RWPE1 (cell line): ENCODE measurements around the gene PLA2G4B.
A peak's percentile ranks its signal among the peaks of the same experiment; 100 is the strongest.

Experiments used
- CTCF ChIA-PET: fragments of 350-600 bp; sonication (Branson Sonifier 250); formaldehyde crosslinking; extraction: SDS; loops from one replicate; lab custom pipeline; 2021; lab: Yijun Ruan, JAX
- POLR2A ChIA-PET: fragments of 400-600 bp; formaldehyde crosslinking; extraction: SDS; loops from one replicate; lab custom pipeline; 2020; ENCODE audit warnings: antibody characterized with exemption; ENCODE audit not compliant: low non-redundant PET; lab: Yijun Ruan, JAX
- DNase-seq: peaks from one replicate; pipeline ENCODE4 v3.0.0; 2012; ENCODE audit warnings: low spot score
- H3K27ac ChIP-seq: fragments of 450-650 bp; 2 replicates; pipeline ENCODE4 v1.5.1; 2017
- CTCF ChIP-seq: fragments of 450-650 bp; conservative IDR thresholded peaks from 2 replicates; pipeline ENCODE4 v1.5.1; 2017; ENCODE audit warnings: low read depth, mild to moderate bottlenecking

PLA2G4B gene

DNA sequence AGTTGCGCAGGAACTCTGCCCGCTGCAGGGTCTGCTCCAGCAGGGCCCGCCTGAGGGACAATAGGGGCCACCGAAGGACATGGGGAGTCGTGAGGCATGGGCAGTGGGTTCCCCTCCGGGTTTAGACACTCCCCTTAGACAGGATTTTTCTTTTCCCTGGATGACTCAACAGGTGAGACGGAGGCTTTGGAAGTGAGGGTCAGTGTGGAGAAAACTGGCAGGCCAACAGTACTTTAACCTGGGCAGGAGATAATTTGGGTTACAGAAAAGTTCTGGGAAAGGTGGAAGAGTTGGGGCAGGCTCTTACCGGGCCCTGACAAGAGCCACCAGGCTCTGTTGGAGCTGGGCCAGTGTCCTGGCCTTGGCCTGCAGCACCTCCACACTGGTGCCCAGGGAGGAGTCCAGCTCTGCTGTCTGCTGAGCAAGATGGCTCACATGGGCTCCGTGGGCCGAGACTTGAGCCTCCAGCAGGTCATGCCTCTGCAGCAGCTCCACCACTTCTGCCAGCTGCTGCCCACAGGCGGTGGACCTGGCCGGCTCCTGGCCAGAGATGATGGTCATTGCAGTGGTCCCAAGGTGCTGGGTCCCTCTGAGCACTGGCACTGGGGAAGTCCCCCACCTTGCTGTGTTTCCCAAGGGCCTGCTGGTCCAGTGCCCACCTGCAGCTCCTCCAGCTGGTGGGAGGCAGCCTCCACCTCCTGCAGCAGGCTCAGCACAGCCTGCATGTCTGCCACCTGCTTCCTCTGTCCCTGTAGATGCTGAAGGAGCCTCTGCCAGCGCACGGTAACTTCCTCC, 44.2 kb downstream of the PLA2G4B start:
- H3K27ac ChIP-seq, result peak overlapping the region; percentile 34
- no peak for TF ChIP-seq CTCF
- DNase-seq, result no peak
- ChIA-PET POLR2A (no interaction called here), CTCF (interaction anchor here (0.6 to 1.3 kb wide), 2 partner anchors 22 to 1274 kb away, joined by 3 to 4 read pairs; no protein-coding TSS in a partner anchor)

- POLR2A ChIA-PET, result no interaction called here
- CTCF ChIA-PET, result interaction anchor here (0.6 kb wide), 1 partner anchor 1273 kb away, joined by 4 read pairs; no protein-coding TSS in a partner anchor
- no peak for TF ChIP-seq CTCF
These were observed 44.8 kb downstream of the PLA2G4B start for GRCh38 chr15:41883484-41883825.

GRCh38 chr15:41884458-41884857, 45.8 kb downstream of the PLA2G4B start:
- no peak overlapping the region for H3K27ac ChIP-seq
- DNase-seq, result no peak
- POLR2A ChIA-PET, result no interaction called here
- CTCF ChIA-PET, result no interaction called here
- TF ChIP-seq CTCF, result no peak

More at GRCh38 chr15:41883484-41883825, 44.8 kb downstream of the PLA2G4B start:
- no peak for DNase-seq
- H3K27ac ChIP-seq, result peak overlapping the region; percentile 34

- peak overlapping the region; percentile 9 for H3K27ac ChIP-seq
- no peak for DNase-seq
- no peak for TF ChIP-seq CTCF
- ChIA-PET POLR2A (interaction anchor here (0.6 kb wide), 1 partner anchor 58 kb away, joined by 3 read pairs; no protein-coding TSS in a partner anchor), CTCF (interaction anchor here (1.0 kb wide), 1 partner anchor 20 kb away, joined by 3 read pairs; no protein-coding TSS in a partner anchor)
These were observed 46.7 kb downstream of the PLA2G4B start for GRCh38 chr15:41885321-41885720.

GRCh38 chr15:41885841-41886240, 47.2 kb downstream of the PLA2G4B start:
- no peak for TF ChIP-seq CTCF
- H3K27ac ChIP-seq, result peak overlapping the region; percentile 9
- DNase-seq, result no peak
- ChIA-PET CTCF (interaction anchor here (0.7 to 1.0 kb wide), 4 partner anchors 10 to 98 kb away, joined by 3 to 5 read pairs (median 3); no protein-coding TSS in a partner anchor), POLR2A (interaction anchor here (0.6 kb wide), 1 partner anchor 58 kb away, joined by 3 read pairs; no protein-coding TSS in a partner anchor)

DNA sequence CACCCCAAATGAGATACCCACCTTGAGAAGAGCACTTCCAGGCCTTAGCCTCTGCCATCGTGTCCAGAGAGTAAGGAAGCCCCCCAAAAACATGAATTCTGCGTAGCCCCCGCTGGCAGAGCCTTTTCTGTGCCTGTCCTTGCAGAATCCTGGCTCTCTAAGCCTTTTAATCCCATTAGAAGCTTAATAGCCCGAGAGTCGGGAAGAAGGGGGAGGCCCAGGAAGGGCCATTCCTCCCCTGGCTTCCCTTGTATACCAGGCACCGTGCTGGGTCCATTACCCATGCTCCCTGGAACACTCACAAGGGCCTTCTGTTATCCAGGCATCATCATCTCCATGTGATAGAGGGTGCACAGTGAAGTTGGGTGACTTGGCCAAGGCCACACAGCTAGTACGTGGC, 48.1 kb downstream of the PLA2G4B start:
- ChIA-PET CTCF (interaction anchor here (0.9 kb wide), 1 partner anchor 11 kb away, joined by 5 read pairs; no protein-coding TSS in a partner anchor), POLR2A (no interaction called here)
- H3K27ac ChIP-seq, result no peak overlapping the region
- no peak for DNase-seq
- no peak for TF ChIP-seq CTCF
